ENCODE data around the gene MAD2L2. TPM values are rescaled to one million over a fixed set of nuclear protein-coding genes. Genes with fewer than 3 reads are reported as not detected.

MAD2L2 gene
- total RNA-seq (2014; rRNA removed; shearing (Covaris generic)): 91.0 and 100 TPM in 2 replicates

GRCh38 chr1:11681071-11681771 lies at the start of gene MAD2L2:
TSS of gene MAD2L2 (minus strand) at chr1:11681148. CDS start at chr1:11680601, 547 bp downstream.

GRCh38 chr1:11691302-11691914 lies 10.5 kb upstream of the MAD2L2 start, which contains the start of gene DRAXIN:
TSS of gene DRAXIN (plus strand) at chr1:11691710. CDS start at chr1:11706259, 14,549 bp downstream.

GRCh38 chr1:11654137-11654938 lies 26.6 kb downstream of the MAD2L2 start, which contains the start of the genes FBXO2 and FBXO44:
TSS of gene FBXO2 (minus strand) at chr1:11654429. CDS start at chr1:11654340, 89 bp downstream.
TSS of gene FBXO44 (plus strand) at chr1:11654877. CDS start at chr1:11655836, 959 bp downstream.

Other genes with a start within 250 kb of the MAD2L2 start
- not detected in 2 replicates for gene DISP3, start 202.0 kb downstream of the MAD2L2 start, total RNA-seq (2014; rRNA removed; shearing (Covaris generic))
- gene FBXO2, start 26.7 kb downstream of the MAD2L2 start, total RNA-seq (2014; rRNA removed; shearing (Covaris generic)): 0.68 and 2.0 TPM in 2 replicates
- gene FBXO44, start 26.3 kb downstream of the MAD2L2 start, total RNA-seq (2014; rRNA removed; shearing (Covaris generic)): 6.7 and 11.0 TPM in 2 replicates
- gene FBXO6, start 16.9 kb downstream of the MAD2L2 start, total RNA-seq (2014; rRNA removed; shearing (Covaris generic)): 8.0 and 8.3 TPM in 2 replicates
- 0.04 TPM in 1 of 2 replicates, not detected in the other for gene DRAXIN, start 10.6 kb upstream of the MAD2L2 start, total RNA-seq (2014; rRNA removed; shearing (Covaris generic))
- gene AGTRAP, start 55.0 kb upstream of the MAD2L2 start, total RNA-seq (2014; rRNA removed; shearing (Covaris generic)): 40.3 and 57.6 TPM in 2 replicates
- 1.3 TPM in 1 of 2 replicates, not detected in the other for gene C1orf167, start 81.0 kb upstream of the MAD2L2 start, total RNA-seq (2014; rRNA removed; shearing (Covaris generic))
- gene MTHFR, start 124.8 kb upstream of the MAD2L2 start, total RNA-seq (2014; rRNA removed; shearing (Covaris generic)): 14.3 and 14.4 TPM in 2 replicates
- gene CLCN6, start 125.0 kb upstream of the MAD2L2 start, total RNA-seq (2014; rRNA removed; shearing (Covaris generic)): 8.9 and 9.5 TPM in 2 replicates
- not detected in 2 replicates for gene NPPA, start 166.6 kb upstream of the MAD2L2 start, total RNA-seq (2014; rRNA removed; shearing (Covaris generic))
- 0.30 TPM in 1 of 2 replicates, not detected in the other for gene NPPB, start 177.8 kb upstream of the MAD2L2 start, total RNA-seq (2014; rRNA removed; shearing (Covaris generic))
- gene KIAA2013, start 245.3 kb upstream of the MAD2L2 start, total RNA-seq (2014; rRNA removed; shearing (Covaris generic)): 45.3 and 51.8 TPM in 2 replicates

All from A375 (cell line).